Activated T-cell treated with anti-CD3 and anti-CD28 coated beads for 24 hours (primary cell): ENCODE data around the gene WDR59.
"Not testable (repeated sequence)": the region's sequence is repeated elsewhere in the genome, so short reads cannot be mapped to it uniquely, and the experiment has no call there.

Experiments
- DNase-seq: peaks from one replicate; pipeline ENCODE4 v3.0.0-alpha.2; 2020; ENCODE audit warnings: low read depth

The WDR59 gene

GRCh38 chr16:75011634-75012307 lies 26.8 kb upstream of the WDR59 start:
- DNase-seq: peak; percentile 54

- DNase-seq: no peak
Observed at GRCh38 chr16:75010427-75010826, 25.5 kb upstream of the WDR59 start.

GRCh38 chr16:75007443-75007842 lies 22.5 kb upstream of the WDR59 start:
- no peak for DNase-seq

- DNase-seq: no peak
Observed at GRCh38 chr16:75005697-75006096, 20.8 kb upstream of the WDR59 start.

- DNase-seq: no peak
Observed at GRCh38 chr16:75004460-75004859, 19.5 kb upstream of the WDR59 start.

- no peak for DNase-seq
Observed at GRCh38 chr16:75003931-75004330, 19.0 kb upstream of the WDR59 start.

- no peak for DNase-seq
Observed at GRCh38 chr16:75002474-75002873, 17.6 kb upstream of the WDR59 start.

- DNase-seq: no peak
Observed at GRCh38 chr16:75000481-75001081, 15.7 kb upstream of the WDR59 start.

GRCh38 chr16:74999609-75000480 lies 14.9 kb upstream of the WDR59 start:
- peak; percentile 28 for DNase-seq

- no peak for DNase-seq
Observed at GRCh38 chr16:74999219-74999608, 14.3 kb upstream of the WDR59 start.

- DNase-seq: peak; percentile 76
Observed at GRCh38 chr16:74998481-74999218, 13.7 kb upstream of the WDR59 start, which contains the start of gene ZNRF1. Gene ZNRF1 (plus strand): TSS chr16:74999024. CDS start chr16:74999672, 648 bp downstream.

- no peak for DNase-seq
Observed at GRCh38 chr16:74997042-74997491, 12.1 kb upstream of the WDR59 start.

- no peak for DNase-seq
Observed at GRCh38 chr16:74995986-74996385, 11.1 kb upstream of the WDR59 start.

- DNase-seq: no peak
Observed at GRCh38 chr16:74991593-74992403, 6.9 kb upstream of the WDR59 start.

- DNase-seq: no peak
Observed at GRCh38 chr16:74991268-74991592, 6.3 kb upstream of the WDR59 start.

- DNase-seq: no peak
Observed at GRCh38 chr16:74990832-74991231, 5.9 kb upstream of the WDR59 start.

- not testable (repeated sequence) for DNase-seq
Observed at GRCh38 chr16:74989864-74990263, 4.9 kb upstream of the WDR59 start.

- DNase-seq: no peak
Observed at GRCh38 chr16:74987027-74987681, 2.2 kb upstream of the WDR59 start.

- no peak for DNase-seq
Observed at GRCh38 chr16:74984194-74984528, 762 bp downstream of the WDR59 start.

- no peak for DNase-seq
Observed at GRCh38 chr16:74982256-74982655, 2.7 kb downstream of the WDR59 start.

- no peak for DNase-seq
Observed at GRCh38 chr16:74975591-74975990, 9.3 kb downstream of the WDR59 start.
